NCI-H146 (cell line): ENCODE data around the gene MAP10.

Source experiments
- DNase-seq: peaks from one replicate; lab custom pipeline; 2025; lab: John Stamatoyannopoulos, UW

MAP10 gene

GRCh38 chr1:232853994-232854797, 49.0 kb downstream of the MAP10 start:
- DNase-seq: no peak

- no peak for DNase-seq
These were observed 49.6 kb downstream of the MAP10 start for GRCh38 chr1:232854798-232855159.

- DNase-seq: no peak
These were observed 51.3 kb downstream of the MAP10 start for GRCh38 chr1:232856541-232856940.
